Hematopoietic multipotent progenitor cell (in vitro differentiated cells): Measurements from ENCODE around the gene RFXANK. TPM values are rescaled to one million over a fixed set of nuclear protein-coding genes. Genes with fewer than 3 reads are reported as not detected.

Source experiments
- DNase-seq, 3 donors: peaks; one replicate each; pipeline ENCODE4 v3.0.0-alpha.2; 2011 to 2015; ENCODE audit warnings: low read depth in 2 of 3, low spot score in 2 of 3
- small RNA-seq: library from RNA; depleted of rRNA; stranded (forward); fragments of <200 nt; gene quantifications from one replicate; pipeline ENCODE3, GENCODE V24; 2012
- total RNA-seq: library from RNA; depleted of rRNA; stranded (reverse); fragments of >200 nt; gene quantifications from one replicate; pipeline ENCODE4 v1.2.3, GENCODE V29; 2012

Gene RFXANK
- total RNA-seq, 1 donor, result 90.2 TPM

DNA sequence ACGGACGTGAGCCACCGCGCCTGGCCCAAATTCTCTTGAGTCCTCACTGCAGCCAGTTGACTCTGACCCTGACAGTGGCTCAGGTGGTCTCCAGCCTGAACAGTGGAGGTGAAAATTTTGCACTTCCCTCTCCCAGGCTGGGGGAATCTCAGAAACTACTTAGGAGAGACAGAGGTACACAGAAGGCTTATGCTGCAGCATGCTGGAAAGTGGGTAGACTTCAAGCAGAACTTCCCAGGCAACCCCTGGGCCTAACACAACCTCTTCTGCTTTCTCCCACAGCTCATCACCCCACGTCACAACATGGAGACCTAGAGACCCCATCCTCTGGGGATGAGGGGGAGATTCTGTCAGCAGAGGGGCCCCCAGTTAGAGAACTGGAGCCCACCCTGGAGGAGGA, 34.1 kb downstream of the RFXANK start:
- no peak for DNase-seq

DNA sequence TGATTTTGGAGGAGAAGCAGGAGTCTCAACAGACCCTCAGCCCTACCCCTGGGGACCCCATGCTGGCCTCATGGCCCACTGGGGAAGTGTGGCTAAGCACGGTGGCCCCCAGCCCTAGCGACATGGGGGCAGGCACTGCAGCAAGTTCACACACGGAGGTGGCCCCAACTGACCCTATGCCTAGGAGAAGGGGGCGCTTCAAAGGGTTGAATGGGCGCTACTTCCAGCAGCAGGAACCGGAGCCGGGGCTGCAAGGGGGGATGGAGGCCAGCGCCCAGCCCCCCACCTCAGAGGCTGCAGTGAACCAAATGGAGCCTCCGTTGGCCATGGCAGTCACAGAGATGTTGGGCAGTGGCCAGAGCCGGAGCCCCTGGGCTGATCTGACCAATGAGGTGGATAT, 34.6 kb downstream of the RFXANK start:
- DNase-seq, result no peak

DNA sequence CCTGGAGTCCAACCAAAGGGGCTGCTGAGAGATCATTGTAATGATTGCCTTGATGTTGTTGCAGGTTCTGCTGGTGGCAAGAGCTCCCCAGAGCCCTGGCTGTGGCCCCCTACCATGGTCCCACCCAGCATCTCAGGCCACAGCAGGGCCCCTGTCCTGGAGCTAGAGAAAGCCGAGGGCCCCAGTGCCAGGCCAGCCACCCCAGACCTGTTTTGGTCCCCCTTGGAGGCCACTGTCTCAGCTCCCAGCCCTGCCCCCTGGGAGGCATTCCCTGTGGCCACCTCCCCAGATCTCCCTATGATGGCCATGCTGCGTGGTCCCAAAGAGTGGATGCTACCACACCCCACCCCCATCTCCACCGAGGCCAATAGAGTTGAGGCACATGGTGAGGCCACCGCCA, 35.2 kb downstream of the RFXANK start:
- DNase-seq, result no peak

DNA sequence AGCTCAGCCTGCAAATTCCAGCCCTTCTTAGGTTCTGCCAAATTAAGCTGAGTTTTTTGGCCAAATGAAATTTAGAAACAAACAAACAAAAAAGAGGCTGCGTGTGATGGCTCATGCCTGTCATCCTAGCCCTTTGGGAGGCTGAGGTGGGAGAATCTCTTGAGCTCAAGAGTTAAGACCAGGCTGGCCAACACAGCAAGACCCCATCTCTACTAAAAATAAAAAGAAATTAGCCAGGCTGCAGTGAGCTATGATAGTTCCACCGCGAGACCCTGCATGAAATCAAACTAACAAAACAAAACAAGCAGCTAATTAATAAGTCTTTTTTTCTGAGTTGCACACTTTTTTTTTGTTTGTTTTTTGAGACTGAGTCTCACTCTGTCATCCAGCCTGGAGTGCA, 37.6 kb downstream of the RFXANK start:
- DNase-seq, result no peak

DNA sequence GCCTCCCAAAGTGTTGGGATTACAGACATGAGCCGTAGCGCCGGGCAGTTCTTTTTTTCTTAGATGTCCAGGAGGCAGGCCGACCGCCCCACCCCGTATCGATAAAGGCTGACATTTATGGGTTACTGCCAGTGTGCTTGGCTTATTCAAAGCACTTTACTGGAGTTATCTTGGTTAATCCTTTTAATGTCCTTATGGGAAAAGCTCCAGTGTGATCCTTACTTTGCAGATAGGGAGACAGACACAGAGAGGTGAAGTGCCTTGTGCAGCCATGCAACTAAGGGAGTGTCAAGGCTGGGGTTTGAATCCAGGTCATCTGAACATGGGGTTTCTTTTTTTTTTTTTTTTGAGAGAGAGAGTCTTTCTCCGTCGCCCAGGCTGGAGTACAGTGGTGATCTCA, 38.9 kb downstream of the RFXANK start:
- DNase-seq, result no peak

DNA sequence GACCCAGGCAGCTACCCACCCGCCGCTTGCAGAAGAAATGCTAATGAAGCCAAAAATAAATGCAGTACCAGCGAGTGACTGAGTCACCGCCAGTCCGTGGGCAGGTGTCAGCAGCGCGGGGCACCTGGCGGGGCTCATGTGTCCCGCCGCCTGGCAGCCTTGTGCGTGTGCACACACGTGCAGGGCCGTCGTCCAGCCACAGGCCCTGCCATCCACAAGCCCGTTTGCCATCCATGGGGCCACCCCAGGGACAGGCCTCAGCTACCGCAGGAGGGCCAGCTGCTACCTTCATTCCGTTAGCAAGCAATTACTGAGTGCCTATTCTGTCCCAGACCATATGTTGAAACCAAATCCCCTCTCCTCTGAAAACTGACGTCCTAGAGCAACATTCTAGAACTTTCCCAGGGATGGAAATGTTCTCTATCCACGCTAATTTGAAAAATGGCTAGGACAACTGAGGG, 40.2 kb downstream of the RFXANK start:
- no peak for DNase-seq

DNA sequence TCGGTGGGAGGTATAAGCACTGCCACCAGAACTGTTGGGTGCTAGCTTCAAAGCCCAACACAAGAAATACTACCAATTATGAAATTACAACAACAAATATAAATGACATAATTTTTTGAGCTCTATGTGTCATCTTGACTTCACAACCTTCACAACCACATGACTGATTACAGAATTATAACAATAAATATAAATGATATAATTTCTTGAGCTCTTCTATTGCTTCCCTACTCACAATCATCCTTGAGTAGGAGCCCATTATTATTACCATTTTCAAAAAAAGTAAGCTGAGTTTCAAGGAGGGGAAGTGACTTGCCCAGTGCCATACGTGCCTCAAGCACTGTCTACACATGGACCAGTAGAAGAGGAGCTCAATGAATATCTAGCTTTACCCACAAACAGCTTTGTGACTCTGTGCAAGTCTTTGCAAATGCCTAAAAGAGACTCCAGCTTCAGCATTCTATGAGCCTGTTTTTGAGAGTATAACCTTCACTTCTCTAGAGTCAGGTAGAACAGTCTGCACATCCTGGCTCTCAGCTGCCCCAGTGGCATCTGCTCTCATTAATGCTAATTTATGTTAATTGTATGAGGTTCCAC, 42.3 kb downstream of the RFXANK start:
- DNase-seq, result no peak

DNA sequence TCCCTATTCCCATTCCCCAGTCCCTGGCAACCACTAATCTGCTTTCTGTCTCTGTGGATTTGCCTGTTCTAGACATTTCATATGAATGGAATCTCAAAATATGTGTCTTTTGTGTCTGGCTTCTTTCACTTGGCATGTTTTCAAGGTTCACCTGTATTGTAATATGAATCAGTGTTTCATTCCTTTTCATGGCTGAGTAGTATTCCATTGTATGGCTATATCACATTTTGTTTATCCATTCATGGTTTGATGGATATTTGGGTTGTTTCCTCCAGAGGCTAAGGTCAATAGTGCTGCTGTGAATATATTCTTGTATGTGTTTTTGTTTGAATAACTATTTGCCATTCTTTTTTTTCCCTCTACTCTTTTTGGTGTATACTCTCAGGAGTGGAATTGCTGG, 44.1 kb downstream of the RFXANK start:
- DNase-seq, result no peak

DNA sequence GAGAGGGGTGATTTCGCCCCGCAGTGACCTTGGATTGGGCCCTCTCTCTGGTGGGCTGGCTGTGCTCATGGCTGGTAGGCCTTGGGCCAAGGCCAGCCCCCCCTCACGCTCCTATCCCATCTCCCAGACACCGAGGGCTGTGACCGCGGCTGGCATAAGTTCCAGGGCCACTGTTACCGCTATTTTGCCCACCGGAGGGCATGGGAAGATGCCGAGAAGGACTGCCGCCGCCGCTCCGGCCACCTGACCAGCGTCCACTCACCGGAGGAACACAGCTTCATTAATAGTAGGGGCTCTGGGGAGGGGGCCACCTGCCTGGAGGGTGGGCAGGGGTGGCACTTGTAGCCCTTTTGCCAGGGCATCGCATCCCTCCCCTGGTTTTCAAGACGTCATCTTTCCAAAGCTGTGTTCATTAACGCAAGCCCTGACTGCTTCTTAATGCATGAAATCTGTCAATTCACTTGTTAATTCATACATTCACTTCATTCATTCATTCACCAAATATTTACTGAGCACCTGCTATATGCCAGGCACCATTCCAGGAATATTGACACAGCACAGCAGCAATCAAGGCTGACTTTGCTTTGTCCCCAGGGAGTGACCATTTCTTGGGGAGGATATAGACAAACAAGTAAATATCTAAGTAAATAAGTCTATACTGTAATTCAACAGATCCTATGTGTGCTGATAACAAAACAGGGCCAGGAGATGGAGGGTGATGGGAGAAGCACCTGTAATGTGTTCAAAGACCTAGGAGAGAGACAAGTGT, 46.3 kb downstream of the RFXANK start:
- no peak for DNase-seq

DNA sequence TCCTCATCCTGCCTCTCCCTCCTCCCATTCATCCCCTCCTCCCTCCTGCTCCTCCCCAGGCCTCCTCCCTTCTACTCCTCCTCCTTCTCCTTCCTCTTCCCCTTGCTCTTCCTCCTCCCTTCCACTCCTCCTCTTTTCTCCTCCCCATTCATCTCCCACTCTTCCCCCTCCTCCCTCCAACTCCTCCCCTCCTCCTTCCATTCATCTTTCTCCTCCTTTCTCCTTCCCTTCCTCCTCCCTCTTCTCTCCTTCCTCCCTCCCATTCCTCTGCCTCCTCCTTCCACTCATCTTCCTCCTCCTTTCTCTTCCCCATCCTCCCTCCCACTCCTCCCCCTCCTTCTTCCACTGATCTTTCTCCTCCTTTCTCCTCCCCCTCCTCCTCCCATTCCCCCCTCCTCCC, 47.6 kb downstream of the RFXANK start:
- DNase-seq, result no peak

DNA sequence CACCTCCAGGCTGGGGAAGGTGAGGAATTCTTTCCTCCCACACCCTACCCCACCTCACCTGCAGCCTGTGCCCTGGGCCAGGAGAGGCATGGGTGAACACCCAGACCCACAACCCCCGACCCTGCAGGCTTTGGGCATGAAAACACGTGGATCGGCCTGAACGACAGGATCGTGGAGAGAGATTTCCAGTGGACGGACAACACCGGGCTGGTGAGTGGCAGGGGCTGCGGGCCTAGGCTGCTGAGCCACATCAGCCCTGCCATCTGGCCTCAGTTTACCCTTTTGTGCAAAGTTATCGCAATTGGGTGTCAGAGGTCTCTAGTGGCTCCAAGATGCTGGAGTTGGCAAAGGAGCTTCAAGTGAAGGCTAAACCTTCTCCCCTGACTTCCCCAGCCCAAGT, 48.4 kb downstream of the RFXANK start:
- DNase-seq, result no peak

DNA sequence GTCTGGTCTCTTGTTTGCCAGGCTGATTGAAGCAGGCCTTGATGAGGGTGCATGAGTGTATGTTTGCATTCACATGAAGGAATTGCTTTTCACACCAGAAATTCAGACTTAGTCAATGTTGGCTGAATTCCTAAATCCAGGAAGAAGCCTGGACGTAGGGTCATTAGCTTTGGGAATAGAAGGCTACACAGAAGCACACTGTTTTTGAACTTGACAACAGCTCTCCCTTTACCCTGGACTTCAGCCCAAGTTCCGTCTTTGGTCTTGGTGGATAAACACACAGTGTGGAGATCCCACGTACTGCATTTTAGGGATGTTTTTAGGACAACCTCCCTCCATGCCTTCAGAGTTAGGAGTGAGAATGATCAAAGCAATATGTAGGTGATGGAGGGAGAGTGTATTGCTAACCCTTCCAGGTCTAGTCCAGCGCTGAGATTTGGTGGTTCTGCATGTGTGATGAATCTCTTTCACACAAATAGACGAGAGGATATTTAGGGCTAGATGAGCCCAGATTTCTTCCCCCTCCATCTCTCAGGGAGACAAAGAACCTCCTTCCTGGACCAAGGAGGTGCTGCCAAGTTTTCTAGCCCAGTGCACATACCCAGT, 58.2 kb downstream of the RFXANK start:
- no peak for DNase-seq

Small RNA genes within 50 kb of the gene (small RNA-seq; reads per million reads assigned to genes)
- not detected for gene RNU6-1028P

Other genes starting within 250 kb of the RFXANK start
- gene SUGP2, start 158.7 kb upstream of the RFXANK start, total RNA-seq, result 33.7 TPM
- 80.8 TPM for gene ARMC6, start 158.7 kb upstream of the RFXANK start, total RNA-seq
- 11.6 TPM for gene SLC25A42, start 128.3 kb upstream of the RFXANK start, total RNA-seq
- gene TMEM161A, start 53.8 kb upstream of the RFXANK start, total RNA-seq, result 33.4 TPM
- gene MEF2B, start 22.0 kb upstream of the RFXANK start, total RNA-seq, result 0.27 TPM
- 17.2 TPM for gene BORCS8, start 106 bp upstream of the RFXANK start, total RNA-seq
- 10.5 TPM for gene NR2C2AP, start 11.2 kb downstream of the RFXANK start, total RNA-seq
- gene NCAN, start 19.7 kb downstream of the RFXANK start, total RNA-seq, result not detected
- gene TM6SF2, start 81.0 kb downstream of the RFXANK start, total RNA-seq, result under 0.01 TPM
- 32.0 TPM for gene SUGP1, start 128.3 kb downstream of the RFXANK start, total RNA-seq
- gene MAU2, start 128.6 kb downstream of the RFXANK start, total RNA-seq, result 111 TPM
- 47.1 TPM for gene GATAD2A, start 213.4 kb downstream of the RFXANK start, total RNA-seq